Liver (tissue), 9 donors: ENCODE measurements around the gene SMC2. TPM values are rescaled to one million over a fixed set of nuclear protein-coding genes. Genes with fewer than 3 reads are reported as not detected.

Source experiments
- DNase-seq: peaks from one replicate; pipeline ENCODE4 v3.0.0-alpha.2; 2017; ENCODE audit warnings: low spot score
- H3K27ac ChIP-seq, 2 donors: one replicate each; pipeline ENCODE4 v1.7.0; 2013; ENCODE audit warnings: inconsistent platforms in 2 of 2, low read length in 2 of 2, control low read depth in 1 of 2, low read depth in 1 of 2, mild to moderate bottlenecking in 1 of 2
- H3K27me3 ChIP-seq, 4 donors: one replicate each; pipeline versions ENCODE4 v1.6.1 to v1.7.0; 2013; ENCODE audit warnings: low read length in 3 of 4, inconsistent platforms in 1 of 4, mild to moderate bottlenecking in 1 of 4, moderate library complexity in 1 of 4; ENCODE audit not compliant: control insufficient read depth in 4 of 4, insufficient read depth in 4 of 4
- H3K36me3 ChIP-seq, 4 donors: one replicate each; pipeline versions ENCODE4 v1.6.1 to v1.7.0; 2013; ENCODE audit warnings: low read length in 3 of 4, mild to moderate bottlenecking in 3 of 4, low read depth in 1 of 4, moderate library complexity in 1 of 4; ENCODE audit not compliant: control insufficient read depth in 4 of 4, insufficient read depth in 3 of 4
- H3K4me1 ChIP-seq, 4 donors: one replicate each; pipeline versions ENCODE4 v1.6.1 to v1.7.0; 2013; ENCODE audit warnings: low read length in 3 of 4, mild to moderate bottlenecking in 3 of 4, moderate library complexity in 1 of 4; ENCODE audit not compliant: control insufficient read depth in 4 of 4, insufficient read depth in 4 of 4
- H3K4me3 ChIP-seq, 3 donors: one replicate each; pipeline versions ENCODE4 v1.6.1 to v1.7.0; 2013; ENCODE audit warnings: low read length in 3 of 3, control low read depth in 1 of 3, low read depth in 1 of 3, mild to moderate bottlenecking in 1 of 3
- H3K9ac ChIP-seq, 2 donors: one replicate each; pipeline ENCODE4 v1.7.0; 2013; ENCODE audit warnings: low read length in 2 of 2, mild to moderate bottlenecking in 2 of 2, moderate library complexity in 2 of 2, control low read depth in 1 of 2, low read depth in 1 of 2
- H3K9me3 ChIP-seq, 4 donors: one replicate each; pipeline versions ENCODE4 v1.6.1 to v1.7.0; 2013; ENCODE audit warnings: low read length in 3 of 4; ENCODE audit not compliant: control insufficient read depth in 4 of 4
- ATF3 ChIP-seq: IDR thresholded peaks from 2 replicates; pipeline ENCODE4 v1.6.1; 2016; ENCODE audit warnings: antibody characterized with exemption
- CTCF ChIP-seq: fragments of 150-350 bp; IDR thresholded peaks from 2 replicates; pipeline ENCODE4 v1.5.1; 2017; ENCODE audit warnings: improper control_type of control experiment, low read depth, low read length; ENCODE audit not compliant: missing input control
- EGR1 ChIP-seq, 2 donors: IDR thresholded peaks; 2 replicates each; pipeline ENCODE4 v1.6.1; 2016 to 2018; ENCODE audit warnings: antibody characterized with exemption in 2 of 2, low read depth in 2 of 2
- FOXA1 ChIP-seq: IDR thresholded peaks from 2 replicates; pipeline ENCODE4 v1.6.1; 2016; ENCODE audit warnings: antibody characterized with exemption
- FOXA2 ChIP-seq: IDR thresholded peaks from 2 replicates; pipeline ENCODE4 v1.6.1; 2016; ENCODE audit warnings: antibody characterized with exemption
- GABPA ChIP-seq, 2 donors: IDR thresholded peaks in 1 of 2; conservative IDR thresholded peaks in 1 of 2; 2 replicates each; pipeline ENCODE4 v1.6.1; 2016; ENCODE audit warnings: antibody characterized with exemption in 2 of 2, mild to moderate bottlenecking in 1 of 2, moderate library complexity in 1 of 2
- HNF4A ChIP-seq, 2 donors: conservative IDR thresholded peaks; 2 replicates each; pipeline ENCODE4 v1.6.1; 2016; ENCODE audit warnings: antibody characterized with exemption in 2 of 2, mild to moderate bottlenecking in 2 of 2
- HNF4G ChIP-seq: IDR thresholded peaks from 2 replicates; pipeline ENCODE4 v1.6.1; 2016; ENCODE audit warnings: antibody characterized with exemption
- MAX ChIP-seq: IDR thresholded peaks from 2 replicates; pipeline ENCODE4 v1.6.1; 2016; ENCODE audit warnings: antibody characterized with exemption
- NR2F2 ChIP-seq: IDR thresholded peaks from 2 replicates; pipeline ENCODE4 v1.6.1; 2016; ENCODE audit warnings: antibody characterized with exemption
- RAD21 ChIP-seq, 2 donors: IDR thresholded peaks; 2 replicates each; pipeline ENCODE4 v1.6.1; 2016; ENCODE audit warnings: antibody characterized with exemption in 2 of 2, mild to moderate bottlenecking in 2 of 2
- REST ChIP-seq: IDR thresholded peaks from 2 replicates; pipeline ENCODE4 v1.6.1; 2016; ENCODE audit warnings: antibody characterized with exemption, mild to moderate bottlenecking
- RXRA ChIP-seq, 2 donors: IDR thresholded peaks; 2 replicates each; pipeline ENCODE4 v1.6.1; 2017 to 2018; ENCODE audit warnings: antibody characterized with exemption in 2 of 2, mild to moderate bottlenecking in 1 of 2
- SP1 ChIP-seq: IDR thresholded peaks from 2 replicates; pipeline ENCODE4 v1.6.1; 2018; ENCODE audit warnings: antibody characterized with exemption, mild to moderate bottlenecking
- TAF1 ChIP-seq: conservative IDR thresholded peaks from 2 replicates; pipeline ENCODE4 v1.6.1; 2016; ENCODE audit warnings: antibody characterized with exemption, mild to moderate bottlenecking
- YY1 ChIP-seq: IDR thresholded peaks from 2 replicates; pipeline ENCODE4 v1.6.1; 2016; ENCODE audit warnings: antibody characterized with exemption, mild to moderate bottlenecking
- ZBTB33 ChIP-seq: IDR thresholded peaks from 2 replicates; pipeline ENCODE4 v1.6.1; 2016; ENCODE audit warnings: antibody characterized with exemption
- WGBS: extraction: QIAGEN DNeasy Blood & Tissue Kit; methylation state at CpG from one replicate; pipeline ENCODE4 v1.1.7; 2013; 5-methylcytosine and 5-hydroxymethylcytosine counted together
- polyA plus RNA-seq, 2 donors: library from polyadenylated mRNA; stranded (reverse) in 1 of 2; unstranded in 1 of 2; fragments of 200-250 nt in 1 of 2; fragments of >200 nt in 1 of 2; fragmentation: Nextera tagmentation in 1 of 2; extraction: Ambion mirVana in 1 of 2; gene quantifications; one replicate each; pipeline versions ENCODE4 v1.2.1 to v1.2.3, GENCODE V29; 2013 to 2015
- total RNA-seq, 2 donors: library from RNA; depleted of rRNA; stranded (reverse); fragments of >200 nt; gene quantifications; one replicate each; pipeline ENCODE4 v1.2.3, GENCODE V29; 2014
- donor health status: healthy.
- donor health status: healthy.
- donor health status: healthy.
- donor health status: healthy.
- donor health status: healthy.

SMC2 gene
- total and polyA plus RNA-seq, 4 donors = 2.1 to 26.3 (median 4.3) TPM

GRCh38 chr9:104088416-104088815 is 5.7 kb upstream of the SMC2 start:
- Histone ChIP-seq H3K27me3 (peaks cover 0 to 4% (median 0%) of the 10 kb centered on the region in 4 donors), H3K4me3 (no peak overlapping the region), H3K36me3 (no peaks in the 10 kb centered on the region), H3K27ac (no peak overlapping the region), H3K4me1 (peaks cover 3 to 14% (median 11%) of the 10 kb centered on the region in 4 donors), H3K9ac (no peak overlapping the region), H3K9me3 (no peaks in the 10 kb centered on the region)
- no peak for TF ChIP-seq FOXA2
- no peak for TF ChIP-seq SP1
- TF ChIP-seq RAD21 (IDR thresholded peaks at IDR 0.05) = no peak
- no peak for TF ChIP-seq HNF4A (conservative IDR thresholded peaks at IDR 0.05)
- no peak for TF ChIP-seq RXRA (IDR thresholded peaks at IDR 0.05)
- no peak for TF ChIP-seq ZBTB33
- TF ChIP-seq FOXA1 = no peak
- no peak for TF ChIP-seq TAF1
- no peak for TF ChIP-seq MAX
- TF ChIP-seq HNF4G = no peak
- no peak for TF ChIP-seq NR2F2
- no peak for TF ChIP-seq REST
- no peak for TF ChIP-seq CTCF
- 64% methylated on average over 2 of the region's 2 CpGs for WGBS
- no peak for DNase-seq

GRCh38 chr9:104090578-104090977 is 3.5 kb upstream of the SMC2 start:
- 78% methylated on average over 2 of the region's 2 CpGs for WGBS
- TF ChIP-seq YY1 (no peak), ATF3 (no peak), FOXA2 (no peak), ZBTB33 (no peak), RXRA (IDR thresholded peaks at IDR 0.05) (no peak), SP1 (no peak), GABPA (IDR thresholded peaks at IDR 0.05 in 1 of 2, conservative IDR thresholded peaks at IDR 0.05 in 1 of 2) (no peak), HNF4A (conservative IDR thresholded peaks at IDR 0.05) (no peak), EGR1 (IDR thresholded peaks at IDR 0.05; ENCODE audit: low read depth in 2 of 2) (no peak)
- Histone ChIP-seq H3K36me3 (no peaks in the 10 kb centered on the region), H3K27ac (no peak overlapping the region), H3K27me3 (peaks cover 0 to 4% (median 0%) of the 10 kb centered on the region in 4 donors), H3K9me3 (no peaks in the 10 kb centered on the region), H3K9ac (no peak overlapping the region), H3K4me1 (peaks cover 7 to 23% (median 19%) of the 10 kb centered on the region in 4 donors), H3K4me3 (no peak overlapping the region)
- DNase-seq = no peak
